Measurements from ENCODE around the gene CIRBP. TPM values are rescaled to one million over a fixed set of nuclear protein-coding genes. Genes with fewer than 3 reads are reported as not detected.

CIRBP gene
- total and polyA plus RNA-seq, 4 donors: 41.1 to 135 (median 96.9) TPM

DNA sequence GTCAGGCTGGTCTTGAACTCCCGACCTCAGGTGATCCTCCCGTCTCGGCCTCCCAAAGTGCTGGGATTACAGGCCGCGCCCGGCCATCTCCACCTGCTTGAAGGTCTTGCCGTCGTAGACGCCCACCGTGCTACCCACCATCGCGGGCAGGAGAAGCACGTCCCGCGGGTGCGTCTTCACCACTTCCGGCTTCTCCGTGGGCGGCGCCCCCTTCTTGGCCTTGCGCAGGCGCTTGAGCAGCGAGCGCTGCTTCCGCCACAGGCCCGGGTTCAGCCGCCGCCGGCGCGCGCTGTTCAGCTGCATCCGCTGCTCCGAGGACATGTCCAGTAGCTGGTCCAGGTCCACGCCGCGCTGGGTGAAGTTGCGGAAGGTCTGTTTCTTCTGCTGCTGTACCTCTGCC, 38.2 kb downstream of the CIRBP start:
- Histone ChIP-seq H3K4me3 (ENCODE audit: low read depth in 1 of 3, low read length in 3 of 3) (no peak overlapping the region), H3K4me1 (ENCODE audit: control insufficient read depth in 4 of 4, insufficient read depth in 4 of 4, low read length in 3 of 4) (peaks cover 2 to 10% (median 7%) of the 10 kb centered on the region in 4 donors), H3K27me3 (ENCODE audit: control insufficient read depth in 4 of 4, insufficient read depth in 4 of 4, low read length in 3 of 4) (no peaks in the 10 kb centered on the region), H3K36me3 (ENCODE audit: control insufficient read depth in 4 of 4, insufficient read depth in 3 of 4, low read depth in 1 of 4, low read length in 3 of 4) (no peaks in the 10 kb centered on the region), H3K9me3 (ENCODE audit: control insufficient read depth in 4 of 4, low read length in 3 of 4) (no peaks in the 10 kb centered on the region), H3K27ac (ENCODE audit: low read depth in 1 of 2, low read length in 2 of 2) (no peak overlapping the region), H3K9ac (ENCODE audit: low read depth in 1 of 2, low read length in 2 of 2) (no peak overlapping the region)
- no peak for DNase-seq (ENCODE audit: low spot score)
- TF ChIP-seq GABPA (IDR thresholded peaks at IDR 0.05 in 1 of 2, conservative IDR thresholded peaks at IDR 0.05 in 1 of 2): no peak
- TF ChIP-seq, protein P1, sequence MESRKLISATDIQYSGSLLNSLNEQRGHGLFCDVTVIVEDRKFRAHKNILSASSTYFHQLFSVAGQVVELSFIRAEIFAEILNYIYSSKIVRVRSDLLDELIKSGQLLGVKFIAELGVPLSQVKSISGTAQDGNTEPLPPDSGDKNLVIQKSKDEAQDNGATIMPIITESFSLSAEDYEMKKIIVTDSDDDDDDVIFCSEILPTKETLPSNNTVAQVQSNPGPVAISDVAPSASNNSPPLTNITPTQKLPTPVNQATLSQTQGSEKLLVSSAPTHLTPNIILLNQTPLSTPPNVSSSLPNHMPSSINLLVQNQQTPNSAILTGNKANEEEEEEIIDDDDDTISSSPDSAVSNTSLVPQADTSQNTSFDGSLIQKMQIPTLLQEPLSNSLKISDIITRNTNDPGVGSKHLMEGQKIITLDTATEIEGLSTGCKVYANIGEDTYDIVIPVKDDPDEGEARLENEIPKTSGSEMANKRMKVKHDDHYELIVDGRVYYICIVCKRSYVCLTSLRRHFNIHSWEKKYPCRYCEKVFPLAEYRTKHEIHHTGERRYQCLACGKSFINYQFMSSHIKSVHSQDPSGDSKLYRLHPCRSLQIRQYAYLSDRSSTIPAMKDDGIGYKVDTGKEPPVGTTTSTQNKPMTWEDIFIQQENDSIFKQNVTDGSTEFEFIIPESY (IDR thresholded peaks at IDR 0.05): no peak
- no peak for TF ChIP-seq SP1 (IDR thresholded peaks at IDR 0.05)
- no peak for TF ChIP-seq EGR1 (IDR thresholded peaks at IDR 0.05; ENCODE audit: low read depth in 2 of 2)
- no peak for TF ChIP-seq FOXA1 (IDR thresholded peaks at IDR 0.05)
- no peak for TF ChIP-seq HNF4A (conservative IDR thresholded peaks at IDR 0.05)
- TF ChIP-seq YY1 (IDR thresholded peaks at IDR 0.05): no peak
- TF ChIP-seq, protein P2, sequence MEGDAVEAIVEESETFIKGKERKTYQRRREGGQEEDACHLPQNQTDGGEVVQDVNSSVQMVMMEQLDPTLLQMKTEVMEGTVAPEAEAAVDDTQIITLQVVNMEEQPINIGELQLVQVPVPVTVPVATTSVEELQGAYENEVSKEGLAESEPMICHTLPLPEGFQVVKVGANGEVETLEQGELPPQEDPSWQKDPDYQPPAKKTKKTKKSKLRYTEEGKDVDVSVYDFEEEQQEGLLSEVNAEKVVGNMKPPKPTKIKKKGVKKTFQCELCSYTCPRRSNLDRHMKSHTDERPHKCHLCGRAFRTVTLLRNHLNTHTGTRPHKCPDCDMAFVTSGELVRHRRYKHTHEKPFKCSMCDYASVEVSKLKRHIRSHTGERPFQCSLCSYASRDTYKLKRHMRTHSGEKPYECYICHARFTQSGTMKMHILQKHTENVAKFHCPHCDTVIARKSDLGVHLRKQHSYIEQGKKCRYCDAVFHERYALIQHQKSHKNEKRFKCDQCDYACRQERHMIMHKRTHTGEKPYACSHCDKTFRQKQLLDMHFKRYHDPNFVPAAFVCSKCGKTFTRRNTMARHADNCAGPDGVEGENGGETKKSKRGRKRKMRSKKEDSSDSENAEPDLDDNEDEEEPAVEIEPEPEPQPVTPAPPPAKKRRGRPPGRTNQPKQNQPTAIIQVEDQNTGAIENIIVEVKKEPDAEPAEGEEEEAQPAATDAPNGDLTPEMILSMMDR (IDR thresholded peaks at IDR 0.05; ENCODE audit: low read depth, low read length, missing input control): no peak
- no peak for TF ChIP-seq RXRA (IDR thresholded peaks at IDR 0.05)
- no peak for TF ChIP-seq JUND (IDR thresholded peaks at IDR 0.05)
- TF ChIP-seq NR2F2 (IDR thresholded peaks at IDR 0.05): no peak
- TF ChIP-seq TAF1 (conservative IDR thresholded peaks at IDR 0.05): no peak
- no peak for TF ChIP-seq FOXA2 (IDR thresholded peaks at IDR 0.05)
- WGBS: 93% methylated on average over 38 of the region's 38 CpGs

DNA sequence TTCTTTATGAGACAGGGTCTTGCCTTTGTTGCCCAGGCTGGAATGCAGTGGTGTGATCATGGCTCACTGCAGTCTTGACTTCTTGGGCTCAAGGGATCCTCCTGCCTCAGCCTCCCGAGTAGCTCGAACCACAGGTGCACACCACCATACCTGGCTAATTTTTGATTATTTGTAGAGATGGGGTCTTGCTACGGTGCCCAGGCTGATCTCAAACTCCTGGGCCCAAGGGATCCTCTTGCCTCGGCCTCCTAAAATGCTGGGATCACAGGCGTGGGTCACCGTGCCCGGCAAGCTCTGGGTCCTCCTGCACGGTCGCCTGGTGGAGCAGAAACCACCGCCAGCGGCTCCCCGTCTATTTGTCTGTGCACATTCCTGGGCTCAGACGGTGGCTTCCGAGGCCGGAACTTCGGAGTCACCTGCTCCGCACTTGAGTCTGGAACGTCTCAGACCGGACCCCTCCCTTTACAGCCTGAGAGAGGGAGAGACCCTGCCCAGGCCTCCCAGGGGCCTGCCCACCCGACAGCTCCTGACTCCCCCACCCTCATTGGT, 38.7 kb downstream of the CIRBP start:
- 95% methylated on average over 20 of the region's 20 CpGs for WGBS
- TF ChIP-seq HNF4A (conservative IDR thresholded peaks at IDR 0.05) (no peak), TAF1 (conservative IDR thresholded peaks at IDR 0.05) (no peak), NR2F2 (IDR thresholded peaks at IDR 0.05) (no peak), RAD21 (IDR thresholded peaks at IDR 0.05) (no peak), GABPA (IDR thresholded peaks at IDR 0.05 in 1 of 2, conservative IDR thresholded peaks at IDR 0.05 in 1 of 2) (no peak), JUND (IDR thresholded peaks at IDR 0.05) (no peak)
- TF ChIP-seq, protein P2 (IDR thresholded peaks at IDR 0.05; ENCODE audit: low read depth, low read length, missing input control): no peak
- TF ChIP-seq, protein P3, sequence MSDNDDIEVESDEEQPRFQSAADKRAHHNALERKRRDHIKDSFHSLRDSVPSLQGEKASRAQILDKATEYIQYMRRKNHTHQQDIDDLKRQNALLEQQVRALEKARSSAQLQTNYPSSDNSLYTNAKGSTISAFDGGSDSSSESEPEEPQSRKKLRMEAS (IDR thresholded peaks at IDR 0.05): no peak
- TF ChIP-seq, protein P1 (IDR thresholded peaks at IDR 0.05): no peak

More for the DNA sequence above, 38.7 kb downstream of the CIRBP start:
- H3K36me3 ChIP-seq (ENCODE audit: control insufficient read depth in 4 of 4, insufficient read depth in 3 of 4, low read depth in 1 of 4, low read length in 3 of 4): no peaks in the 10 kb centered on the region
- no peaks in the 10 kb centered on the region for H3K27me3 ChIP-seq (ENCODE audit: control insufficient read depth in 4 of 4, insufficient read depth in 4 of 4, low read length in 3 of 4)
- H3K4me1 ChIP-seq (ENCODE audit: control insufficient read depth in 4 of 4, insufficient read depth in 4 of 4, low read length in 3 of 4): peaks cover 2 to 10% (median 7%) of the 10 kb centered on the region in 4 donors
- no peak overlapping the region for H3K9ac ChIP-seq (ENCODE audit: low read depth in 1 of 2, low read length in 2 of 2)
- H3K4me3 ChIP-seq (ENCODE audit: low read depth in 1 of 3, low read length in 3 of 3): no peak overlapping the region
- no peaks in the 10 kb centered on the region for H3K9me3 ChIP-seq (ENCODE audit: control insufficient read depth in 4 of 4, low read length in 3 of 4)
- H3K27ac ChIP-seq (ENCODE audit: low read depth in 1 of 2, low read length in 2 of 2): no peak overlapping the region
- no peak for DNase-seq (ENCODE audit: low spot score)

All from liver (tissue), 9 donors.